K562 (cell line): ENCODE data around the gene TRIP10. TPM values are rescaled to one million over a fixed set of nuclear protein-coding genes. Genes with fewer than 3 reads are reported as not detected.

Source experiments
- ATAC-seq: fragments of 200-7000 bp; cut with Tn5 transposase; 3 replicates; pipeline ENCODE4 v1.9.1; 2020; ENCODE audit warnings: moderate library complexity
- BruUV-seq: library from RNA; stranded (reverse); fragments of 400-500 nt; replicated peaks from 2 replicates; lab custom pipeline; 2021; lab: Mats Ljungman, UMichigan
- CTCF ChIA-PET: fragments of 300-600 bp; formaldehyde crosslinking; extraction: SDS; loops from one replicate; lab custom pipeline; 2021; ENCODE audit warnings: low intra/inter-chr PET ratio; lab: Yijun Ruan, JAX
- POLR2A ChIA-PET: fragments of 300-600, 350-650 bp; sonication (Branson Sonifier 250); formaldehyde crosslinking; extraction: SDS; loops from one replicate; lab custom pipeline; 2021; ENCODE audit warnings: antibody characterized with exemption, inconsistent platforms; lab: Yijun Ruan, JAX
- DNase-seq, 4 experiments: peaks; one replicate each; pipeline versions ENCODE4 v3.0.0 to v3.0.0-alpha.2; 2011 to 2018; ENCODE audit warnings: low spot score in 3 of 4, mixed read lengths in 3 of 4; ENCODE audit errors: extremely low read depth in 1 of 4
- FAIRE-seq: peaks from 2 replicates; lab custom pipeline; 2011; peaks lifted over from hg19 to GRCh38; lab: Jason Lieb, UNC
- H2AFZ ChIP-seq: 2 replicates; pipeline ENCODE4 v1.6.0; 2011; ENCODE audit warnings: low read depth, low read length, control low read depth, inconsistent platforms
- H3K27ac ChIP-seq: fragments of 200-600 bp; 3 replicates; pipeline ENCODE4 v1.8.0; 2011; ENCODE audit warnings: low read depth, mild to moderate bottlenecking, control low read depth, inconsistent platforms, low read length, moderate library complexity, mixed read lengths; ENCODE audit errors: extremely low read depth
- H3K27me3 ChIP-seq, 2 experiments: fragments of 300-600 bp in 1 of 2; 2 replicates in 1 of 2; 3 replicates in 1 of 2; pipeline versions ENCODE4 v1.6.0 to v1.8.0; 2011; ENCODE audit warnings: inconsistent platforms in 2 of 2, low read length in 2 of 2, mild to moderate bottlenecking in 1 of 2, mixed read lengths in 1 of 2, moderate library complexity in 1 of 2; ENCODE audit not compliant: control insufficient read depth in 2 of 2, insufficient read depth in 2 of 2
- H3K36me3 ChIP-seq: fragments of 300-600 bp; 3 replicates; pipeline ENCODE4 v1.8.0; 2011; ENCODE audit warnings: mild to moderate bottlenecking, low read length, inconsistent platforms; ENCODE audit not compliant: control insufficient read depth, insufficient read depth
- H3K4me1 ChIP-seq, 2 experiments: fragments of 200-600 bp in 1 of 2; replicated peaks in 1 of 2; 2 replicates in 1 of 2; 3 replicates in 1 of 2; pipeline versions ENCODE4 v1.5.1 to v1.8.0; 2011; ENCODE audit warnings: inconsistent platforms in 2 of 2, low read length in 2 of 2, mild to moderate bottlenecking in 1 of 2, mixed read lengths in 1 of 2, moderate library complexity in 1 of 2; ENCODE audit not compliant: control insufficient read depth in 2 of 2, insufficient read depth in 2 of 2
- H3K4me2 ChIP-seq: 2 replicates; pipeline ENCODE4 v1.6.1; 2011; ENCODE audit warnings: low read length, control low read depth, inconsistent platforms, mixed read lengths; ENCODE audit not compliant: insufficient read depth
- H3K4me3 ChIP-seq: fragments of 200-600 bp; sonication (generic), shearing (Covaris generic); 2 replicates; pipeline ENCODE4 v1.5.1; 2016; ENCODE audit warnings: control low read depth, inconsistent platforms
- H3K79me2 ChIP-seq: fragments of 200-600 bp; 3 replicates; pipeline ENCODE4 v1.8.0; 2011; ENCODE audit warnings: low read length, inconsistent platforms; ENCODE audit not compliant: control insufficient read depth, insufficient read depth
- H3K9ac ChIP-seq, 2 experiments: 2 replicates each; pipeline versions ENCODE4 v1.6.0 to v1.6.1; 2011; ENCODE audit warnings: low read depth in 2 of 2, low read length in 2 of 2, control low read depth in 1 of 2, inconsistent platforms in 1 of 2, mild to moderate bottlenecking in 1 of 2, mixed read lengths in 1 of 2; ENCODE audit not compliant: insufficient read depth in 1 of 2
- H3K9me1 ChIP-seq: one replicate; pipeline ENCODE4 v1.6.0; 2011; ENCODE audit warnings: inconsistent platforms, mild to moderate bottlenecking, low read length, moderate library complexity; ENCODE audit not compliant: control insufficient read depth, insufficient read depth
- H3K9me3 ChIP-seq: replicated peaks from 2 replicates; pipeline ENCODE4 v1.5.1; 2011; ENCODE audit warnings: low read depth, low read length, inconsistent platforms; ENCODE audit not compliant: control insufficient read depth, insufficient read depth
- H4K20me1 ChIP-seq: replicated peaks from 2 replicates; pipeline ENCODE4 v1.6.1; 2011; ENCODE audit warnings: low read length, inconsistent platforms, mixed read lengths; ENCODE audit not compliant: control insufficient read depth, insufficient read depth
- CREB1 ChIP-seq, 2 experiments: sonication (generic) in 1 of 2; formaldehyde crosslinking in 1 of 2; IDR thresholded peaks; 2 replicates each; pipeline versions ENCODE4 v1.6.1 to v1.8.0; 2012 to 2022; ENCODE audit warnings: inconsistent platforms in 1 of 2, mild to moderate bottlenecking in 1 of 2, missing genetic modification reagents in 1 of 2, moderate library complexity in 1 of 2
- EGR1 ChIP-seq: fragments of 450-650 bp; conservative IDR thresholded peaks from 2 replicates; pipeline ENCODE4 v1.6.1; 2017; ENCODE audit warnings: mild to moderate bottlenecking
- NFIC ChIP-seq: fragments of 450-650 bp; IDR thresholded peaks from 2 replicates; pipeline ENCODE4 v1.6.1; 2017; ENCODE audit warnings: mild to moderate bottlenecking, inconsistent platforms
- POLR2G ChIP-seq: fragments of 200-400 bp; formaldehyde crosslinking; IDR thresholded peaks from 2 replicates; pipeline ENCODE4 v1.6.1; 2017; ENCODE audit warnings: low read depth, mild to moderate bottlenecking, antibody characterized with exemption, low read length, moderate library complexity
- RBFOX2 ChIP-seq: fragments of 200-400 bp; formaldehyde crosslinking; IDR thresholded peaks from 2 replicates; pipeline ENCODE4 v1.6.1; 2017; ENCODE audit warnings: low read depth, mild to moderate bottlenecking, low read length, moderate library complexity
- RBM22 ChIP-seq: fragments of 200-400 bp; formaldehyde crosslinking; IDR thresholded peaks from 2 replicates; pipeline ENCODE4 v1.6.1; 2018; ENCODE audit warnings: low read length, low read depth; ENCODE audit not compliant: poor library complexity, severe bottlenecking
- STAT5A ChIP-seq: IDR thresholded peaks from 2 replicates; pipeline ENCODE4 v1.6.1; 2012; ENCODE audit warnings: low read length, inconsistent platforms, borderline replicate concordance
- TFAP4 ChIP-seq: sonication (generic); formaldehyde crosslinking; IDR thresholded peaks from 2 replicates; pipeline ENCODE4 v1.8.0; 2022; ENCODE audit warnings: missing genetic modification reagents, mild to moderate bottlenecking, moderate library complexity, borderline replicate concordance
- ZNF668 ChIP-seq: fragments of 250-450 bp; sonication (Bioruptor Pico); IDR thresholded peaks from 2 replicates; pipeline ENCODE4 v1.8.0; 2022; ENCODE audit warnings: mild to moderate bottlenecking, inconsistent platforms
- WGBS: fragments of 100-300 bp; shearing (Covaris generic); methylation state at CpG from one replicate; pipeline ENCODE4 v1.1.6; 2016; ENCODE audit warnings: low coverage, mixed read lengths; ENCODE audit not compliant: insufficient coverage; ENCODE audit errors: missing lambda C conversion rate; 5-methylcytosine and 5-hydroxymethylcytosine counted together
- in situ Hi-C: fragments of 300-500 bp; cut with MboI; formaldehyde crosslinking; loops from 4 replicates; pipeline ENCODE4 v1.15.0; 2018; ENCODE audit warnings: inconsistent platforms, mixed read lengths
- intact Hi-C: fragments of 100-400 bp; cut with micrococcal nuclease; formaldehyde crosslinking; loops from 2 replicates; pipeline ENCODE4 v1.14.2; 2022
- polyA plus RNA-seq, 8 experiments: library from polyadenylated mRNA; depleted of rRNA in 4 of 8; stranded (reverse) in 5 of 8; unstranded in 3 of 8; fragments of >200 nt; fragmentation: Nextera tagmentation in 2 of 8; fragmentation: Illumina TruSeq in 1 of 8; extraction: Ambion mirVana in 2 of 8; extraction: Trizol in 1 of 8; gene quantifications; 2 replicates each; pipeline versions ENCODE4 v1.2.1 to v1.2.3, GENCODE V29; 2011 to 2014; ENCODE audit warnings: inconsistent platforms in 1 of 8, missing spikeins in 1 of 8
- total RNA-seq, 7 experiments: library from RNA; depleted of rRNA in 6 of 7; stranded (reverse); fragments of >200 nt in 6 of 7; fragmentation: Illumina TruSeq in 2 of 7; extraction: Trizol in 2 of 7; gene quantifications; 2 replicates each; pipeline versions ENCODE4 v1.2.1 to v1.2.3, GENCODE V29; 2011 to 2021; ENCODE audit warnings: low replicate concordance in 1 of 7

Gene TRIP10
- total and polyA plus RNA-seq, 9 of the 15 experiments (the other 6 are each of a cell fraction or from before 2014, with no cell fraction given) = 1.2 to 66.8 (median 36.1) TPM

- CTCF ChIA-PET = no interaction called here
- peaks cover 84% of the 10 kb centered on the region; the same call in 2 of the 3 replicates for H3K36me3 ChIP-seq
- no peaks in the 10 kb centered on the region for H3K9me1 ChIP-seq
These were observed 5.2 kb downstream of the TRIP10 start for GRCh38 chr19:6744381-6745301.

More at GRCh38 chr19:6744381-6745301, 5.2 kb downstream of the TRIP10 start:
- TF ChIP-seq RBM22 (peak; percentile 42), NFIC (peak; percentile 25; the same call in 1 of the 2 replicates), EGR1 (no peak), CREB1 (IDR thresholded peaks at IDR 0.05) (no peak), CREB1 (CRISPR knock-in tag; IDR thresholded peaks at IDR 0.05) (no peak), TFAP4 (peak; percentile 19; the same call in 1 of the 2 replicates), STAT5A (no peak), RBFOX2 (peak; percentile 60; the same call in 1 of the 2 replicates), POLR2G (peak; percentile 61), ZNF668 (CRISPR knock-in tag) (no peak)
- no peak overlapping the region for H3K4me2 ChIP-seq
- H3K79me2 ChIP-seq = peaks cover 21% of the 10 kb centered on the region
- POLR2A ChIA-PET = interaction anchor here (0.6 to 1.0 kb wide), 4 partner anchors 8 to 41 kb away, joined by 3 to 5 read pairs (median 4); no protein-coding TSS in a partner anchor
- no peak overlapping the region for H2AFZ ChIP-seq
- FAIRE-seq = no peak
- no TSS peak for BruUV-seq
- H4K20me1 ChIP-seq = no peaks in the 10 kb centered on the region; the same call in 1 of the 2 replicates
- H3K27ac ChIP-seq = no peak overlapping the region
- no peaks in the 10 kb centered on the region for H3K27me3 ChIP-seq
- 89% methylated on average over 20 of the region's 41 CpGs for WGBS
- intact Hi-C loops (no loop called here), in situ Hi-C loops (no loop called here)
- H3K4me1 ChIP-seq = peaks cover 5 to 40% of the 10 kb centered on the region in 2 experiments; a peak in 4 of 5 replicates
- ATAC-seq = no peak
- peak overlapping the region in 1 of 2 experiments; percentile 75; a peak in 1 of 4 replicates for H3K9ac ChIP-seq
- no peak overlapping the region for H3K4me3 ChIP-seq
- no peaks in the 10 kb centered on the region for H3K9me3 ChIP-seq
- no peak for DNase-seq
